SK-N-SH (cell line): ENCODE results near the gene CDKN2B-AS1. TPM values are rescaled to one million over a fixed set of nuclear protein-coding genes. Genes with fewer than 3 reads are reported as not detected.
A peak's percentile ranks its signal among the peaks of the same experiment; 100 is the strongest.

Experiments
- CTCF ChIA-PET: fragments of 300-600, 350-600 bp; formaldehyde crosslinking; extraction: SDS; loops from one replicate; lab custom pipeline; 2021; lab: Yijun Ruan, JAX
- POLR2A ChIA-PET: fragments of 350-600 bp; sonication (Branson Sonifier 250); formaldehyde crosslinking; extraction: SDS; loops from one replicate; lab custom pipeline; 2020; ENCODE audit warnings: antibody characterized with exemption, inconsistent platforms; lab: Yijun Ruan, JAX
- DNase-seq: peaks from one replicate; pipeline ENCODE4 v3.0.0; 2012
- H2AFZ ChIP-seq: fragments of 200-600 bp; sonication (generic); 2 replicates; pipeline ENCODE4 v1.8.1; 2016; ENCODE audit warnings: antibody characterized with exemption, mild to moderate bottlenecking, low read depth
- H3F3A ChIP-seq: fragments of 200-600 bp; sonication (generic); replicated peaks from 2 replicates; pipeline ENCODE3; 2016; ENCODE audit warnings: antibody characterized with exemption, mild to moderate bottlenecking; ENCODE audit not compliant: insufficient read depth
- H3K27ac ChIP-seq, 2 experiments: fragments of 200-500 bp in 1 of 2; fragments of 200-600 bp in 1 of 2; sonication (Bioruptor generic) in 1 of 2; sonication (generic), shearing (Covaris generic) in 1 of 2; 2 replicates each; pipeline versions ENCODE4 v1.5.1 to v1.6.1; 2014 to 2016; ENCODE audit warnings: low read depth in 2 of 2, inconsistent platforms in 1 of 2, low read length in 1 of 2, mild to moderate bottlenecking in 1 of 2, mixed read lengths in 1 of 2
- H3K27me3 ChIP-seq: fragments of 200-600 bp; sonication (generic), shearing (Covaris generic); 2 replicates; pipeline ENCODE4 v1.6.1; 2016; ENCODE audit warnings: mixed run types; ENCODE audit not compliant: insufficient read depth
- H3K36me3 ChIP-seq, 2 experiments: fragments of 200-500 bp in 1 of 2; fragments of 200-600 bp in 1 of 2; sonication (Bioruptor generic) in 1 of 2; sonication (generic) in 1 of 2; replicated peaks in 1 of 2; 2 replicates each; pipeline versions ENCODE3 to v1.5.1; 2014 to 2016; ENCODE audit warnings: low read length in 1 of 2, mild to moderate bottlenecking in 1 of 2; ENCODE audit not compliant: insufficient read depth in 2 of 2, control insufficient read depth in 1 of 2
- H3K4me1 ChIP-seq, 2 experiments: fragments of 200-500 bp in 1 of 2; fragments of 200-600 bp in 1 of 2; sonication (Bioruptor generic) in 1 of 2; sonication (generic), shearing (Covaris generic) in 1 of 2; 2 replicates each; pipeline versions ENCODE4 v1.5.1 to v1.6.1; 2014 to 2016; ENCODE audit warnings: low read depth in 1 of 2, low read length in 1 of 2, mixed run types in 1 of 2; ENCODE audit not compliant: insufficient read depth in 2 of 2, control insufficient read depth in 1 of 2
- H3K4me2 ChIP-seq: fragments of 200-600 bp; sonication (generic), shearing (Covaris generic); 2 replicates; pipeline ENCODE4 v1.6.1; 2017; ENCODE audit warnings: mixed run types
- H3K4me3 ChIP-seq, 2 experiments: fragments of 200-500 bp in 1 of 2; fragments of 200-600 bp in 1 of 2; sonication (Bioruptor generic) in 1 of 2; sonication (generic), shearing (Covaris generic) in 1 of 2; 2 replicates each; pipeline versions ENCODE4 v1.5.1 to v1.8.1; 2014 to 2016; ENCODE audit warnings: low read depth in 2 of 2, inconsistent platforms in 1 of 2, low read length in 1 of 2, mild to moderate bottlenecking in 1 of 2, mixed read lengths in 1 of 2, moderate library complexity in 1 of 2
- H3K79me2 ChIP-seq: fragments of 200-600 bp; sonication (generic); 2 replicates; pipeline ENCODE4 v1.8.1; 2017; ENCODE audit warnings: mild to moderate bottlenecking; ENCODE audit not compliant: insufficient read depth
- H3K9ac ChIP-seq: fragments of 200-600 bp; sonication (generic); 2 replicates; pipeline ENCODE4 v1.6.1; 2017; ENCODE audit warnings: mixed run types
- H3K9me2 ChIP-seq: fragments of 200-600 bp; sonication (generic); 2 replicates; pipeline ENCODE4 v1.6.1; 2017; ENCODE audit warnings: mixed run types
- H3K9me3 ChIP-seq: fragments of 200-600 bp; sonication (generic); 2 replicates; pipeline ENCODE4 v1.6.1; 2017; ENCODE audit warnings: mixed run types, mild to moderate bottlenecking, moderate library complexity
- H4K20me1 ChIP-seq: fragments of 200-600 bp; sonication (generic); 2 replicates; pipeline ENCODE4 v1.6.1; 2017; ENCODE audit warnings: mild to moderate bottlenecking, mixed run types; ENCODE audit not compliant: insufficient read depth
- CHD2 ChIP-seq: fragments of 150-350 bp; IDR thresholded peaks from 2 replicates; pipeline ENCODE4 v1.6.1; 2018; ENCODE audit warnings: low read length; ENCODE audit not compliant: partially characterized antibody
- CTCF ChIP-seq: fragments of 200-600 bp; sonication (generic); IDR thresholded peaks from 2 replicates; pipeline ENCODE4 v1.6.1; 2017; ENCODE audit warnings: antibody characterized with exemption, mild to moderate bottlenecking, moderate library complexity
- ELF1 ChIP-seq: IDR thresholded peaks from 2 replicates; pipeline ENCODE4 v1.4.0; 2012
- EP300 ChIP-seq, 2 experiments: IDR thresholded peaks; 2 replicates each; pipeline versions ENCODE4 v1.4.0 to v1.6.1; 2012; ENCODE audit warnings: borderline replicate concordance in 1 of 2, low read depth in 1 of 2, low read length in 1 of 2
- EZH2phosphoT487 ChIP-seq: fragments of 200-600 bp; sonication (generic); IDR thresholded peaks from 2 replicates; pipeline ENCODE4 v1.6.1; 2017; ENCODE audit warnings: low read depth, mixed run types, mild to moderate bottlenecking, antibody characterized with exemption, moderate library complexity, borderline replicate concordance
- FOXJ3 ChIP-seq: sonication (generic); formaldehyde crosslinking; IDR thresholded peaks from 2 replicates; pipeline ENCODE4 v1.5.1; 2020; ENCODE audit warnings: mild to moderate bottlenecking, missing genetic modification reagents
- GABPA ChIP-seq: IDR thresholded peaks from 2 replicates; pipeline ENCODE4 v1.4.0; 2012; ENCODE audit warnings: low read depth, mild to moderate bottlenecking
- MEF2A ChIP-seq: IDR thresholded peaks from 2 replicates; pipeline ENCODE4 v1.4.0; 2012; ENCODE audit warnings: low read depth, borderline replicate concordance
- MXI1 ChIP-seq: IDR thresholded peaks from 2 replicates; pipeline ENCODE4 v1.6.1; 2012; ENCODE audit warnings: mild to moderate bottlenecking, low read depth, low read length, improper control_type of control experiment
- NFIC ChIP-seq: IDR thresholded peaks from 2 replicates; pipeline ENCODE4 v1.4.0; 2012; ENCODE audit warnings: borderline replicate concordance
- RAD21 ChIP-seq: IDR thresholded peaks from 2 replicates; pipeline ENCODE4 v1.6.1; 2012; ENCODE audit warnings: mild to moderate bottlenecking, low read length
- RCOR1 ChIP-seq: fragments of 150-350 bp; IDR thresholded peaks from 2 replicates; pipeline ENCODE4 v1.6.1; 2017; ENCODE audit warnings: antibody characterized with exemption, low read length
- TAF1 ChIP-seq: IDR thresholded peaks from 2 replicates; pipeline ENCODE4 v1.6.1; 2012; ENCODE audit warnings: low read depth, mild to moderate bottlenecking, low read length, moderate library complexity, borderline replicate concordance
- TEAD4 ChIP-seq: IDR thresholded peaks from 2 replicates; pipeline ENCODE4 v1.4.0; 2012; ENCODE audit warnings: mild to moderate bottlenecking, borderline replicate concordance; ENCODE audit not compliant: insufficient read depth
- WGBS: methylation state at CpG from one replicate; pipeline ENCODE4 v1.1.6; 2017; ENCODE audit warnings: low lambda C conversion rate; 5-methylcytosine and 5-hydroxymethylcytosine counted together
- polyA plus RNA-seq, 3 experiments: library from polyadenylated mRNA; depleted of rRNA; stranded (reverse); fragments of >200 nt; gene quantifications; 2 replicates each; pipeline ENCODE4 v1.2.3, GENCODE V29; 2012
- TF ChIP-seq, protein P1 (sequence below): fragments of 150-350 bp; IDR thresholded peaks from 2 replicates; pipeline ENCODE4 v1.6.1; 2016; ENCODE audit warnings: mild to moderate bottlenecking, low read depth, low read length

CDKN2B-AS1 gene
- polyA plus RNA-seq, 1 of the 3 experiments (the other 2 are of a cell fraction) = 0.25 TPM

- TF ChIP-seq EP300 (IDR thresholded peaks at IDR 0.05; ENCODE audit: borderline replicate concordance in 1 of 2, low read depth in 1 of 2, low read length in 1 of 2) (no peak), MXI1 (no peak), RCOR1 (no peak), TAF1 (no peak), CHD2 (no peak), GABPA (no peak), FOXJ3 (CRISPR knock-in tag) (no peak), NFIC (no peak), EZH2phosphoT487 (no peak)
Observed at GRCh38 chr9:22041344-22041743, 46.8 kb downstream of the CDKN2B-AS1 start (continued).

- CTCF ChIA-PET = interaction anchor here (9.0 kb wide), 1 partner anchor 230 kb away, joined by 100 read pairs; no protein-coding TSS in a partner anchor
- Histone ChIP-seq H3K27me3 (no peaks in the 10 kb centered on the region), H3K9ac (no peak overlapping the region), H3K9me3 (no peaks in the 10 kb centered on the region), H3K4me3 (no peak overlapping the region), H3K4me2 (no peak overlapping the region), H3K9me2 (no peaks in the 10 kb centered on the region), H3K4me1 (no peaks in the 10 kb centered on the region; a peak in 1 of 4 replicates), H3F3A (peaks cover 13% of the 10 kb centered on the region), H3K79me2 (no peaks in the 10 kb centered on the region), H4K20me1 (no peaks in the 10 kb centered on the region), H3K36me3 (no peaks in the 10 kb centered on the region), H3K27ac (peak overlapping the region in 1 of 2 experiments; percentile 64; a peak in 2 of 4 replicates), H2AFZ (no peak overlapping the region)
- DNase-seq = no peak
- POLR2A ChIA-PET = no interaction called here
- no CpG with 5 or more reads among the region's 1 CpG for WGBS
- no peak for TF ChIP-seq MXI1
- no peak for TF ChIP-seq TEAD4
- TF ChIP-seq EZH2phosphoT487 = no peak
- TF ChIP-seq ELF1 = no peak
- no peak for TF ChIP-seq RAD21
- TF ChIP-seq CTCF = no peak
- TF ChIP-seq TAF1 = no peak
- TF ChIP-seq CHD2 = no peak
- TF ChIP-seq, protein P1, sequence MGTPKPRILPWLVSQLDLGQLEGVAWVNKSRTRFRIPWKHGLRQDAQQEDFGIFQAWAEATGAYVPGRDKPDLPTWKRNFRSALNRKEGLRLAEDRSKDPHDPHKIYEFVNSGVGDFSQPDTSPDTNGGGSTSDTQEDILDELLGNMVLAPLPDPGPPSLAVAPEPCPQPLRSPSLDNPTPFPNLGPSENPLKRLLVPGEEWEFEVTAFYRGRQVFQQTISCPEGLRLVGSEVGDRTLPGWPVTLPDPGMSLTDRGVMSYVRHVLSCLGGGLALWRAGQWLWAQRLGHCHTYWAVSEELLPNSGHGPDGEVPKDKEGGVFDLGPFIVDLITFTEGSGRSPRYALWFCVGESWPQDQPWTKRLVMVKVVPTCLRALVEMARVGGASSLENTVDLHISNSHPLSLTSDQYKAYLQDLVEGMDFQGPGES = no peak
- no peak for TF ChIP-seq MEF2A
Observed at GRCh38 chr9:22041775-22042174, 47.2 kb downstream of the CDKN2B-AS1 start.
